ENCODE results near the gene GALNT11.

GALNT11 gene

DNA sequence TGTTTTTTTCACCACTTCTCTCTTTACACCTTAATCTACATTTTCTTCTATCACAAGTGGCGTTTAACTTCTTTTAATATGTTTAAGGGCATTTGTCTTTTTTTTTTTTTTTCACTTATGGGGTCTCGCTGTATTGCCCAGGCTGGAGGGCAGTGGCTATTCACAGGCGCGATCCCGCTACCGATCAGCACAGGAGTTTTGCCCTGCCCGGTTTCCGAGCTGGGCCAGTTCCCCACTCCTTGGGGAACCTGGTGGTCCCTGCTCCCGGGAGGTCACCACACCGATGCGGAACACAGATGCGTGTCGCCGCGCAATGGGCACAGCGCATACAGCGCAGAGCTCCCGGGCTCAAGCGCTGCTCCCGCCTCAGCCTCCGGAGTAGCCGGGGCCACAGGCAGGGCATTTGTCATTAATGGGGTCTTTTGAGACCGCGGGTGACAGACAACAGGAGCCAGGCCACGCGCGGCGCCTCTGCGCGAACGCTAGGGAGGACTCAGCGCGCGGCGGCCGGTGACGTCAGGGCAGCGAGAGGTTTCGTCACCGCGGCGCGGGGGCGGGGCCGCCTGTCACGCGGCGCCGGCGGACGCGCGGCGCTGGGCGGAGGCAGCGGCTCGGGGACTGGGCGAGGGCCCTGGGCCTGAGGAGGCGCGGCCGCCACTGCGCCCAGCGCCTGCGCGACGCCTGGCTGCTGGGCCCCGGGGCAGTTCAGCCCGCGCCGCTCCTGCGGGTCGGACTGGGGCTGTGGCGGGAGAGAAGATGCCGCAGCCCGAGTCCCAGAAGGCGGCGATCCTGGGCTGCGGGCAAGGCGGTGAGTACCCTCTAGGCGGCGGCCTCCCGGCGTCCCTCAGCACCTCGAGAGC lies at the start of gene GALNT11:
Gene GALNT11 (plus strand): TSS at position 598 of the 860 bp plus-strand sequence. CDS start 68,554 bp downstream, outside the sequence.
- in situ Hi-C loops (cut with HindIII; ENCODE audit: low sequenced_read_pairs) = no loop called here
- TF ChIP-seq, protein P1, sequence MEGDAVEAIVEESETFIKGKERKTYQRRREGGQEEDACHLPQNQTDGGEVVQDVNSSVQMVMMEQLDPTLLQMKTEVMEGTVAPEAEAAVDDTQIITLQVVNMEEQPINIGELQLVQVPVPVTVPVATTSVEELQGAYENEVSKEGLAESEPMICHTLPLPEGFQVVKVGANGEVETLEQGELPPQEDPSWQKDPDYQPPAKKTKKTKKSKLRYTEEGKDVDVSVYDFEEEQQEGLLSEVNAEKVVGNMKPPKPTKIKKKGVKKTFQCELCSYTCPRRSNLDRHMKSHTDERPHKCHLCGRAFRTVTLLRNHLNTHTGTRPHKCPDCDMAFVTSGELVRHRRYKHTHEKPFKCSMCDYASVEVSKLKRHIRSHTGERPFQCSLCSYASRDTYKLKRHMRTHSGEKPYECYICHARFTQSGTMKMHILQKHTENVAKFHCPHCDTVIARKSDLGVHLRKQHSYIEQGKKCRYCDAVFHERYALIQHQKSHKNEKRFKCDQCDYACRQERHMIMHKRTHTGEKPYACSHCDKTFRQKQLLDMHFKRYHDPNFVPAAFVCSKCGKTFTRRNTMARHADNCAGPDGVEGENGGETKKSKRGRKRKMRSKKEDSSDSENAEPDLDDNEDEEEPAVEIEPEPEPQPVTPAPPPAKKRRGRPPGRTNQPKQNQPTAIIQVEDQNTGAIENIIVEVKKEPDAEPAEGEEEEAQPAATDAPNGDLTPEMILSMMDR (IDR thresholded peaks at IDR 0.05; ENCODE audit: low read depth, low read length, missing control alignments) = peak; percentile 26
- peak within 1 kb of the TSS; percentile 66 for H3K4me3 ChIP-seq (ENCODE audit: low read depth, low read length)
- peak; percentile 43 for DNase-seq (ENCODE audit: low read depth)

DNA sequence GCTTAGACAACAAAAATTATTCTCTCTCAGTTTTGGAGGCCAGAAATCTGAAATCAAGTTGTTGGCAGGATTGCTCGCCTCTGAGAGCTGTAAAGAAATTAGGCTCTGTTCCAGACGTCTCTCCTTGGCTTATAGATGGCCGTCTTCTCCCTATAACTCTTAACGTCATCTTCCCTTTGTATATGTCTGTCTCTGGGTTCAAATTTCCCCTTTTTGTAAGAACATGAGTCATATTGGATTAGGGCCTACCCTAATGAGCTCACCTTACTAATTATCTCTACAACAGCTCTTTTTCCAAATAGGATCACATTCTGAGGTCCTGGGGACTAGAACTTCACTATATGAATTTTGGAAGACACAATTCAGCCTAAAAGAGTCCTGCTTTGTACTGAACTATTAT lies 46.9 kb upstream of the GALNT11 start:
- TF ChIP-seq, protein P1 (IDR thresholded peaks at IDR 0.05; ENCODE audit: low read depth, low read length, missing control alignments) = no peak
- no peak for DNase-seq (ENCODE audit: low read depth)
- in situ Hi-C loops (cut with HindIII; ENCODE audit: low sequenced_read_pairs) = no loop called here
- no peak overlapping the region for H3K4me3 ChIP-seq (ENCODE audit: low read depth, low read length)

DNA sequence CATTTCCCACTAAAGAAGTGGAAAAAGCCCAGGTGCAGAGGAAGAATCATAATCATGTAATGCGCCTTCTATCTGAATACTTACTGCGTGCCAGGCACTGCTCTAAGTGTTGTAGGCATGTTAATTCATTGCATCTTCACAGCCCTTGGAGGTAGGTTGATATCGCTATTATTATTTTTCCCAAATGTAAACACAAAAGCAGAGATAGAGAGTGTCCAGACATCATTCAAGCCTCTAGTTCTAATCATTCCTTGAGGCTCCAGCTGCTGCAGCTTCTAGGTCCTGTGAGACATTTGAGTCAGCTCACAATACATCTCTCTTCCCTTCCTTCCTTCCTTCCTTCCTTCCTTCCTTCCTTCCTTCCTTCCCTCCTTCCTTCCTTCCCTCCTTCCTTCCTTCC lies 44.3 kb upstream of the GALNT11 start:
- no peak overlapping the region for H3K4me3 ChIP-seq (ENCODE audit: low read depth, low read length)
- in situ Hi-C loops (cut with HindIII; ENCODE audit: low sequenced_read_pairs) = no loop called here
- TF ChIP-seq, protein P1 (IDR thresholded peaks at IDR 0.05; ENCODE audit: low read depth, low read length, missing control alignments) = no peak
- DNase-seq (ENCODE audit: low read depth) = no peak

DNA sequence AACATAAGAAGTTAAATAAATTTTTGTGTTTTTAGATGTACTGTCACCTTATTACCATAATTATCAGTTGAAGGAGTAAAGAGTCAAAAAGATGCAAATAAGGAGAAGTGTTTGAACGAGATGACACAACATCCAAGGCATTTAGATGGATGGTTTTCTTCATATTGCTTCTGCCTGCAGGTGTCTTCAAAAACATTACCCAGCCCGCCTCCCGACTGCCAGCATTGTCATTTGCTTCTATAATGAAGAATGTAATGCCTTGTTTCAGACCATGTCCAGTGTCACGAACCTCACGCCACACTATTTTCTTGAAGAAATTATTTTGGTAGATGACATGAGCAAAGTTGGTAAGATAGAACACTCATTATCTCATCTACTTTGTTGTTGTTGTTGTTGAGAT lies 42.7 kb upstream of the GALNT11 start:
- no peak for DNase-seq (ENCODE audit: low read depth)
- no peak overlapping the region for H3K4me3 ChIP-seq (ENCODE audit: low read depth, low read length)
- in situ Hi-C loops (cut with HindIII; ENCODE audit: low sequenced_read_pairs) = no loop called here
- TF ChIP-seq, protein P1 (IDR thresholded peaks at IDR 0.05; ENCODE audit: low read depth, low read length, missing control alignments) = no peak

DNA sequence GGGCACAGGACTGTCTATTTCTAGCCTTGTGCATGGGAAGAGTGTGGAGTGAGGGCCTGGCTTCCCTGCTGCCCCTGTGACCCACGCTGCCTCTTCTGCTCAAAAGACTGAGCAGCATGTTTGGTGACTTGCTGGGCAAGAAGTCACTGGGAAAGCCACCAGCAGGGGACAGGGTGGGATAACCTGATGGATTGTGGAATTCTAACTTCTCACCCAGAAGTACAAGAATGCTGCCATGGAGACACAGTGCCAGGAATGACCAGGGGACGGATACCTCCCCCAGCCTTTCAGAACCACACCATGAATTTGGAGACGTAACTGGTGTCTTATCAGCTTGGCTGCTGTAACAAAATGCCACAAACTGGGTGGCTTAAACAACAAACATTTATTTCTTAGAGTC lies 40.9 kb upstream of the GALNT11 start:
- in situ Hi-C loops (cut with HindIII; ENCODE audit: low sequenced_read_pairs) = no loop called here
- TF ChIP-seq, protein P1 (IDR thresholded peaks at IDR 0.05; ENCODE audit: low read depth, low read length, missing control alignments) = no peak
- no peak for DNase-seq (ENCODE audit: low read depth)
- no peak overlapping the region for H3K4me3 ChIP-seq (ENCODE audit: low read depth, low read length)

DNA sequence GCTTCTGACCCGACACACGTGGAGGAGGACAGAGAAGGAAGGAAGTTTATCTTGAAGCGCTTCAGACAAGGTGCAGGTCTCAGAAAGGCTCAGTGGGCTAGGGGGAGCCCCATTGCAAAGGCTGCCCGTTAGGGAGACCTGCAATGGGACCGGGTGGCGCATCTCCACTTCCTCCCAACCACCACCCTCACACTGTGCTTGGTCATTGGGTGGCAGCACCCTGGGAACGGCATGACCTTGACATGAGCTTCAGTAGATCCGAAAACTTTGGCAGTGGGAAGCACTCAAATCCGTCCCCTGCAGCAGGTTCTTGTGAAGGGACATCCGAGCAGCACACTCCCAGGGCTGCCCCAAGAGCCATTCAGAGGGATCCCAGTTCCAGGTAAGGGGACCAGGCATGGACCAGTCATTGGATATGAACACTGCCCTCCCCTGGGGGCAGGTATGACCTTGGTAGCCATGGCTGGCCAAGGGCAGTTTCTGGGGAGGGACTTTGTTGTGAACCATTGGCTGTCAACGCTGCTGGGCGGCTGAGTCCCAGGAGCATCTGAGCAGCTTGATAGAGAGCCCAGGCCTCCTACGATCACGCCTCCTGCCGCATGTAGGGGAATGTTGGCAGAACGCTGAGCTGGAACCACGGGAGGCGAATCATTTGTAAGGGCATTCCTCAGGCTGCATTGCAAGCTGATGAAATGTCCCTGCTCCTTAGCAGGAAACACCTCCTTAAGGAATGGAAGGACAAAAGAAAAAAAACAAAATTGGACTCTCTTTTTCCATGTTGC lies 37.5 kb upstream of the GALNT11 start:
- in situ Hi-C loops (cut with HindIII; ENCODE audit: low sequenced_read_pairs) = no loop called here
- DNase-seq (ENCODE audit: low read depth) = peak; percentile 64
- H3K4me3 ChIP-seq (ENCODE audit: low read depth, low read length) = no peak overlapping the region
- TF ChIP-seq, protein P1 (IDR thresholded peaks at IDR 0.05; ENCODE audit: low read depth, low read length, missing control alignments) = no peak
